ENCODE data around the gene NFIX. TPM values are rescaled to one million over a fixed set of nuclear protein-coding genes. Genes with fewer than 3 reads are reported as not detected.
A peak's percentile ranks its signal among the peaks of the same experiment; 100 is the strongest.

NFIX gene
- total and polyA plus RNA-seq, 2 of the 13 experiments (the other 11 are each of a cell fraction or from before 2014, with no cell fraction given) = 3.4 to 5.4 TPM

DNA sequence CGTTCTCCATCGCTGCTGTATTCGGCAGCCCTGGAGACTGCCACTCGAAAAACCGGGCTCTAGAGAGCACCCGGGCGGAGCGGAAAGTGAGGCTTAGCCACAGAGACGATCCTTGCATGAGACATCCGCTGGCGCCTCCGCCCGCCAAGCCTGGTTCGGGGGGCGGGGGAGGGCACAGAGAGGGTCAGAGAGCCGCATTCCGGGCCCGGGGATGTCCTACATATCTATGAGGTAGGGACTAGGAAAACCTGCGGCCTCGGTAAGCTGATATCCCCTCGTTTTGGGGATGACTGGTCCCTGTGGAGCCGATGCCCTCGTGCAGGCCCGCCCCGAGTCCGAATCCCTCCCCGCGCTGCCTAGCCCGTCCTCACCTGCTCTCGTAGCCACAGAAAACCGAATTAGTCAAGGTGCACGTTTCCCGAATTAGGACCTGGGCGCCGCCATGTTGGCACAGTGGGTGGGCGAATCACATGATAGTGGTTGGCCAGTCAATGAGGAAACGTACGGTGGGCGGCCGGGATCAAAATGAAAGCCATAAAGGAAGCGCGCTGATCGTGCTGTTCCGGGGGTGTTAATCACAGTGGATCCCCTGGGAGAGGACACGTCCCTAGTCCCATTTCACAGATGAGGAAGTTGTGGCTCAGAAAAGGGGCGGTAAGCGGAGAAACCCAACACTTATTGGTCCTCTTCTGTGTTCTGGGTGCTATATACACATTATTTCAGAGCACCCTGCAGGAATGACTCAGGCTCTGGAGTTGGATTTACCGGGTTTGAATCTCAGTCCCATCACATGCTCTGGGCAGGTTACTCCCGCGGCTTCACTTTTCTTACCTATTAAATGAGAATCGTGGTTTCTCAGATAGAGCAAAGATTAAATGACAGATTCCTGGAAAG lies 121.3 kb downstream of the NFIX start, which contains the start of gene TRMT1 (continued):
- TF ChIP-seq SNAI1 (CRISPR knock-in tag; IDR thresholded peaks at IDR 0.05; ENCODE audit: borderline replicate concordance) (no peak), RARG (CRISPR knock-in tag; IDR thresholded peaks at IDR 0.05; ENCODE audit: low read depth) (no peak), ZNF432 (CRISPR knock-in tag; IDR thresholded peaks at IDR 0.05; ENCODE audit: borderline replicate concordance) (no peak), ZNF12 (CRISPR knock-in tag; IDR thresholded peaks at IDR 0.05) (no peak), RELA (CRISPR knock-in tag; IDR thresholded peaks at IDR 0.05) (no peak), HCFC1 (IDR thresholded peaks at IDR 0.05; ENCODE audit: low read depth, low read length) (peak; percentile 75), PHF5A (CRISPR knock-in tag; IDR thresholded peaks at IDR 0.05; ENCODE audit: low read depth, unreplicated experiment) (peak; percentile 44), BHLHE40 (IDR thresholded peaks at IDR 0.05; ENCODE audit: low read length) (peak; percentile 16; the same call in 1 of the 2 replicates), ARHGAP35 (CRISPR knock-in tag; IDR thresholded peaks at IDR 0.05; ENCODE audit: borderline replicate concordance) (no peak), ZNF615 (CRISPR knock-in tag; IDR thresholded peaks at IDR 0.05; ENCODE audit: borderline replicate concordance) (no peak), ZNF749 (CRISPR knock-in tag; IDR thresholded peaks at IDR 0.05; ENCODE audit: borderline replicate concordance) (no peak), U2AF1 (optimal IDR thresholded peaks at IDR 0.05; ENCODE audit: low read depth, low read length) (peak; percentile 69), ZNF44 (CRISPR knock-in tag; IDR thresholded peaks at IDR 0.05) (0 out of 2 replicates have a peak, but pooled peaks have one; percentile 46), TOPORS (CRISPR knock-in tag; IDR thresholded peaks at IDR 0.05) (no peak), ZNF766 (CRISPR knock-in tag; IDR thresholded peaks at IDR 0.05; ENCODE audit: borderline replicate concordance) (no peak), ZNF382 (CRISPR knock-in tag; IDR thresholded peaks at IDR 0.05; ENCODE audit: borderline replicate concordance) (no peak), ASH2L (IDR thresholded peaks at IDR 0.05; ENCODE audit: insufficient read length, low read depth, low read length) (peak; percentile 86)
- TF ChIP-seq, protein P1, sequence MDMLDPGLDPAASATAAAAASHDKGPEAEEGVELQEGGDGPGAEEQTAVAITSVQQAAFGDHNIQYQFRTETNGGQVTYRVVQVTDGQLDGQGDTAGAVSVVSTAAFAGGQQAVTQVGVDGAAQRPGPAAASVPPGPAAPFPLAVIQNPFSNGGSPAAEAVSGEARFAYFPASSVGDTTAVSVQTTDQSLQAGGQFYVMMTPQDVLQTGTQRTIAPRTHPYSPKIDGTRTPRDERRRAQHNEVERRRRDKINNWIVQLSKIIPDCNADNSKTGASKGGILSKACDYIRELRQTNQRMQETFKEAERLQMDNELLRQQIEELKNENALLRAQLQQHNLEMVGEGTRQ (IDR thresholded peaks at IDR 0.05; ENCODE audit: low read depth, low read length) = peak; percentile 66
- TF ChIP-seq, protein P1 (CRISPR knock-in tag; IDR thresholded peaks at IDR 0.05; ENCODE audit: borderline replicate concordance) = peak; percentile 97; the same call in 1 of the 2 replicates
- TF ChIP-seq, protein P2, sequence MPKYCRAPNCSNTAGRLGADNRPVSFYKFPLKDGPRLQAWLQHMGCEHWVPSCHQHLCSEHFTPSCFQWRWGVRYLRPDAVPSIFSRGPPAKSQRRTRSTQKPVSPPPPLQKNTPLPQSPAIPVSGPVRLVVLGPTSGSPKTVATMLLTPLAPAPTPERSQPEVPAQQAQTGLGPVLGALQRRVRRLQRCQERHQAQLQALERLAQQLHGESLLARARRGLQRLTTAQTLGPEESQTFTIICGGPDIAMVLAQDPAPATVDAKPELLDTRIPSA (CRISPR knock-in tag; IDR thresholded peaks at IDR 0.05; ENCODE audit: borderline replicate concordance) = no peak
- TF ChIP-seq, protein P3, sequence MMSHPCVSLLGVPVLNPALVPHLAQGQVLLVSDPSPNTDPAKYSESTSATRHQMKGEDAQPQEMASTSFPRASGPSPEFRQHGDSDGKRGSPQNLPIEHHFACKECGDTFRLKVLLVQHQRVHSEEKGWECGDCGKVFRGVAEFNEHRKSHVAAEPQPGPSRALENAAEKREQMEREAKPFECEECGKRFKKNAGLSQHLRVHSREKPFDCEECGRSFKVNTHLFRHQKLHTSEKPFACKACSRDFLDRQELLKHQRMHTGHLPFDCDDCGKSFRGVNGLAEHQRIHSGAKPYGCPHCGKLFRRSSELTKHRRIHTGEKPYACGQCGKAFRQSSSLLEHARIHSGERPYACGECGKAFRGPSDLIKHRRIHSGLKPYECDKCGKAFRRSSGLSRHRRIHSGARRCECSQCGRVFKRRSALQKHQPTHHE (CRISPR knock-in tag; IDR thresholded peaks at IDR 0.05; ENCODE audit: borderline replicate concordance) = no peak
- TF ChIP-seq, protein P4, sequence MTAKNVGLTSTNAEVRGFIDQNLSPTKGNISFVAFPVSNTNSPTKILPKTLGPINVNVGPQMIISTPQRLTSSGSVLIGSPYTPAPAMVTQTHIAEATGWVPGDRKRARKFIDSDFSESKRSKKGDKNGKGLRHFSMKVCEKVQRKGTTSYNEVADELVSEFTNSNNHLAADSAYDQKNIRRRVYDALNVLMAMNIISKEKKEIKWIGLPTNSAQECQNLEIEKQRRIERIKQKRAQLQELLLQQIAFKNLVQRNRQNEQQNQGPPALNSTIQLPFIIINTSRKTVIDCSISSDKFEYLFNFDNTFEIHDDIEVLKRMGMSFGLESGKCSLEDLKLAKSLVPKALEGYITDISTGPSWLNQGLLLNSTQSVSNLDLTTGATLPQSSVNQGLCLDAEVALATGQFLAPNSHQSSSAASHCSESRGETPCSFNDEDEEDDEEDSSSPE (CRISPR knock-in tag; IDR thresholded peaks at IDR 0.05) = no peak
